AG09309 (cell line): ENCODE results near the gene KYAT1.

Source experiments
- DNase-seq: peaks from one replicate; pipeline ENCODE4 v3.0.0-alpha.2; 2010; ENCODE audit warnings: low read depth
- H3K4me3 ChIP-seq: 2 replicates; pipeline ENCODE4 v1.5.1; 2011; ENCODE audit warnings: mild to moderate bottlenecking, low read depth, low read length, moderate library complexity; ENCODE audit not compliant: control insufficient read depth
- TF ChIP-seq, protein P1 (sequence below): IDR thresholded peaks from 2 replicates; pipeline ENCODE4 v1.5.1; 2011; ENCODE audit warnings: mild to moderate bottlenecking, low read depth, low read length, inconsistent platforms; ENCODE audit not compliant: insufficient read depth, control insufficient read depth; ENCODE audit errors: missing control alignments

The KYAT1 gene

GRCh38 chr9:128913995-128914772 is 32.4 kb upstream of the KYAT1 start:
- DNase-seq, result no peak
- TF ChIP-seq, protein P1, sequence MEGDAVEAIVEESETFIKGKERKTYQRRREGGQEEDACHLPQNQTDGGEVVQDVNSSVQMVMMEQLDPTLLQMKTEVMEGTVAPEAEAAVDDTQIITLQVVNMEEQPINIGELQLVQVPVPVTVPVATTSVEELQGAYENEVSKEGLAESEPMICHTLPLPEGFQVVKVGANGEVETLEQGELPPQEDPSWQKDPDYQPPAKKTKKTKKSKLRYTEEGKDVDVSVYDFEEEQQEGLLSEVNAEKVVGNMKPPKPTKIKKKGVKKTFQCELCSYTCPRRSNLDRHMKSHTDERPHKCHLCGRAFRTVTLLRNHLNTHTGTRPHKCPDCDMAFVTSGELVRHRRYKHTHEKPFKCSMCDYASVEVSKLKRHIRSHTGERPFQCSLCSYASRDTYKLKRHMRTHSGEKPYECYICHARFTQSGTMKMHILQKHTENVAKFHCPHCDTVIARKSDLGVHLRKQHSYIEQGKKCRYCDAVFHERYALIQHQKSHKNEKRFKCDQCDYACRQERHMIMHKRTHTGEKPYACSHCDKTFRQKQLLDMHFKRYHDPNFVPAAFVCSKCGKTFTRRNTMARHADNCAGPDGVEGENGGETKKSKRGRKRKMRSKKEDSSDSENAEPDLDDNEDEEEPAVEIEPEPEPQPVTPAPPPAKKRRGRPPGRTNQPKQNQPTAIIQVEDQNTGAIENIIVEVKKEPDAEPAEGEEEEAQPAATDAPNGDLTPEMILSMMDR, result no peak
- no peak overlapping the region for H3K4me3 ChIP-seq

DNA sequence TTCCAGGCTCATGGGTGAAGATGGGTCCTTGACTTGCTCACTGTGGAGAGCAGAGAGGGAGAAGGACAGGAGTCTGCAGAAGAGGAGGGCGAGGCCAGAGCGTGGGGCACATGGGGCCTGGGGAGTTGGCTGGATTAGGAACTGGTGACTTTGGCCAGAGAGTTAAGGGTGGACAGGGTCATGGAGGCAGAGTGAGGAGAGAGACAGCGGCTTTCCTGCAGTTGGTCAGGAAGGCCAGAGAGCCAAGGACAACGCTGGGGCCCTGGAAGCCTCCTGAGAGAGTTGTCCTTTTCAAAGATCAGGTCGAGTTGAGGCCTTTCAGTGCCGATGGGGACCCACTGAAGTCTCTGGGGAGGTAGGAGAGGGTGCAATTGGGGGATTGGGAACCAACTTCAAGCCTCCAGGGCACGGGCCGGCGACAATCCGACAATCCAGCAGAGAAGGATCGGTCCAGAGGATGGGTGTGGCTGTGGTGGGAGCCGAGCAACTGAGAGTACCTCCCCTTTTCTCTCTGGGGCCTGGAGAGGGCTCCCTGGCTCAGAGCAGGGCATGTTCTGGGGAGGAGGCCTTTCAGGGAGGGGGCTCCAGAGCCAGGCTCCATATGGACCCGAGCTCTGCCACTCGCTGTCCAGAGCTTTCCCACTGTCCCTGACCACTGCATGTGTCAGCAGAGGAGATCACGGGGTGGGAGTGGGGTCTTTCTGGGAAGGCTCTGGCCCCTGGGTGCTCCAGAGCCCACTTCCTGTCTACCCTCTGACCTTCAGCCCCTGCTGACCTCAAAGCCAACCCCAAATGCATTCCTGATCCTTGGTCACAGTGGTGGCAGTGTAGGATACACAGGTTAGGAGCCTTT is 31.5 kb upstream of the KYAT1 start:
- H3K4me3 ChIP-seq, result no peak overlapping the region
- no peak for DNase-seq
- TF ChIP-seq, protein P1, result no peak

- TF ChIP-seq, protein P1, result no peak
- no peak overlapping the region for H3K4me3 ChIP-seq
- DNase-seq, result no peak
Observed at GRCh38 chr9:128912270-128912853, 30.6 kb upstream of the KYAT1 start.

DNA sequence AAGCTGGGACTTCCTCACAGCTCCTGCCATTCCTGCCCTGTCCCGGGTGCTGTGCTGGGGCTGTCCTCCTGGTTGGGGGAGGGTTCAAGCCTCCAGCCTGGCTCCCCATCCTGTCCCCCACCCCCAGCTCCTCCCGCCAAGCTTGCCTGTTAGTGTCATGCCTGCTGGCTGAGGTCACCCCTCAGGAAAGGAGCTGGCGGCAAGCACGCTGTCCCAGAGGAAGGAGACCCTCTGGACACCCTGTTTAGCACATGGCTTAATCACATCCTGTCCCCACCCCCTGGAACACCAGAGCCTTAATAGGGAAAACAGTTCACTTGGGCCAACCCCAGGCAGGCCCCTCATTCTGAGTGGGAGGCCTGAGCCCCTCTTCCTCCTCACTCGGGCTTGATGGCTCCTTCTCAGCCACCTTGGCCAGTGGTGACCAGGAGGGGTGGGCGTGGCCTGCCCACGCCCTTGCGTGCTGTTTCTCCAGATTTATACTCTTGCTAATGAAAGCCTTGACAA is 29.8 kb upstream of the KYAT1 start:
- DNase-seq, result no peak
- TF ChIP-seq, protein P1, result no peak
- H3K4me3 ChIP-seq, result no peak overlapping the region

- H3K4me3 ChIP-seq, result no peak overlapping the region
- TF ChIP-seq, protein P1, result no peak
- DNase-seq, result no peak
Observed at GRCh38 chr9:128910906-128911305, 29.2 kb upstream of the KYAT1 start.

- DNase-seq, result no peak
- TF ChIP-seq, protein P1, result no peak
- no peak overlapping the region for H3K4me3 ChIP-seq
Observed at GRCh38 chr9:128909859-128910258, 28.1 kb upstream of the KYAT1 start.
